H1 (cell line): ENCODE measurements around the gene IL32. TPM values are rescaled to one million over a fixed set of nuclear protein-coding genes. Genes with fewer than 3 reads are reported as not detected.

Experiments
- CEBPB ChIP-seq: IDR thresholded peaks from 2 replicates; pipeline ENCODE4 v1.6.1; 2012; ENCODE audit warnings: low read depth, low read length
- CHD7 ChIP-seq: fragments of 300-600 bp; sonication (generic); IDR thresholded peaks from 2 replicates; pipeline ENCODE4 v1.7.1; 2012; ENCODE audit warnings: low read length, moderate library complexity, mild to moderate bottlenecking, inconsistent platforms; ENCODE audit not compliant: insufficient replicate concordance
- EP300 ChIP-seq, 2 experiments: IDR thresholded peaks; 1 replicate in 1 of 2; 2 replicates in 1 of 2; pipeline ENCODE4 v1.6.1; 2011 to 2012; ENCODE audit warnings: low read depth in 2 of 2, low read length in 2 of 2, mild to moderate bottlenecking in 2 of 2, borderline replicate concordance in 1 of 2, inconsistent platforms in 1 of 2, moderate library complexity in 1 of 2
- KDM5A ChIP-seq: fragments of 200-600 bp; IDR thresholded peaks from 2 replicates; pipeline ENCODE4 v1.7.1; 2012; ENCODE audit warnings: mild to moderate bottlenecking, low read length, inconsistent platforms, mixed read lengths
- POLR2AphosphoS5 ChIP-seq: IDR thresholded peaks from 2 replicates; pipeline ENCODE4 v1.6.1; 2011; ENCODE audit warnings: low read depth, low read length
- SRF ChIP-seq: IDR thresholded peaks from 2 replicates; pipeline ENCODE4 v1.6.1; 2011; ENCODE audit warnings: mild to moderate bottlenecking, low read depth, low read length, moderate library complexity
- TBP ChIP-seq: IDR thresholded peaks from 2 replicates; pipeline ENCODE4 v1.6.1; 2011; ENCODE audit warnings: low read depth, low read length, improper control_type of control experiment
- TCF12 ChIP-seq: IDR thresholded peaks from 2 replicates; pipeline ENCODE4 v1.6.1; 2011; ENCODE audit warnings: low read depth, mild to moderate bottlenecking, low read length
- TEAD4 ChIP-seq: IDR thresholded peaks from 2 replicates; pipeline ENCODE4 v1.6.1; 2012; ENCODE audit warnings: low read depth, low read length, inconsistent platforms, mixed read lengths
- polyA plus RNA-seq, 7 experiments: library from polyadenylated mRNA; depleted of rRNA in 3 of 7; stranded (reverse) in 5 of 7; unstranded in 2 of 7; fragments of >200 nt in 5 of 7; fragments of 200-250 nt in 2 of 7; gene quantifications; 1 replicate in 5 of 7; 2 replicates in 1 of 7; 4 replicates in 1 of 7; pipeline versions ENCODE4 v1.2.1 to v1.2.3, GENCODE V29; 2011 to 2013; ENCODE audit warnings: missing spikeins in 2 of 7, mixed read lengths in 2 of 7
- total RNA-seq: library from RNA; stranded (reverse); fragmentation: NEBNext Ultra II Directional; extraction: Animal tissue kit (Norgen Biotek cat#: 25700); gene quantifications from 2 replicates; pipeline ENCODE4 v1.2.1, GENCODE V29; 2021

The IL32 gene
- total and polyA plus RNA-seq, 2 of the 8 experiments (the other 6 are each of a cell fraction or from before 2014, with no cell fraction given): 2.7 to 5.0 TPM

GRCh38 chr16:3032624-3033023, 32.8 kb upstream of the IL32 start (continued):
- TF ChIP-seq CHD7 (no peak), TCF12 (no peak), CEBPB (no peak), EP300 (IDR thresholded peaks at IDR 0.05; ENCODE audit: borderline replicate concordance in 1 of 2, low read depth in 2 of 2, low read length in 2 of 2) (no peak), TBP (no peak), SRF (no peak), KDM5A (no peak), POLR2AphosphoS5 (no peak), TEAD4 (no peak)
- TF ChIP-seq, all 59 proteins: peak for 0
